CD4-positive, alpha-beta T cell (primary cell): ENCODE results near the gene ZAP70. TPM values are rescaled to one million over a fixed set of nuclear protein-coding genes. Genes with fewer than 3 reads are reported as not detected.

Experiments used
- ATAC-seq: fragments of 200-7000 bp; cut with Tn5 transposase; one replicate; pipeline ENCODE4 v1.10.0; 2022; ENCODE audit warnings: mild to moderate bottlenecking; ENCODE audit not compliant: poor library complexity
- CTCF ChIA-PET: fragments of 350-600 bp; sonication (Branson Sonifier 250); formaldehyde crosslinking; loops from one replicate; lab custom pipeline; 2021; ENCODE audit warnings: antibody characterized with exemption, inconsistent platforms; lab: Charles Lee
- POLR2A ChIA-PET: fragments of 350-600 bp; sonication (Branson Sonifier 250); formaldehyde crosslinking; loops from one replicate; lab custom pipeline; 2021; ENCODE audit warnings: antibody characterized with exemption, inconsistent platforms; lab: Charles Lee
- DNase-seq, 14 experiments: peaks; one replicate each; pipeline ENCODE4 v3.0.0-alpha.2; 2013 to 2020; ENCODE audit warnings: mixed read lengths in 2 of 14
- H3K27ac ChIP-seq, 2 donors: one replicate each; pipeline versions ENCODE4 v1.5.1 to v1.7.0; 2013; ENCODE audit warnings: low read length in 2 of 2, low read depth in 1 of 2, mild to moderate bottlenecking in 1 of 2
- H3K27me3 ChIP-seq, 2 experiments: 1 replicate in 1 of 2; 2 replicates in 1 of 2; pipeline versions ENCODE4 v1.6.1 to v1.7.0; 2013; ENCODE audit warnings: low read length in 2 of 2, control low read depth in 1 of 2, mild to moderate bottlenecking in 1 of 2, moderate library complexity in 1 of 2; ENCODE audit not compliant: insufficient read depth in 2 of 2, control insufficient read depth in 1 of 2
- H3K36me3 ChIP-seq: one replicate; pipeline ENCODE4 v1.6.1; 2013; ENCODE audit warnings: low read length, control low read depth; ENCODE audit not compliant: insufficient read depth
- H3K4me1 ChIP-seq: one replicate; pipeline ENCODE4 v1.6.1; 2013; ENCODE audit warnings: low read length, control low read depth; ENCODE audit not compliant: insufficient read depth
- H3K4me3 ChIP-seq: one replicate; pipeline ENCODE4 v1.5.1; 2013; ENCODE audit warnings: mild to moderate bottlenecking, low read length, moderate library complexity
- H3K9me3 ChIP-seq, 2 experiments: 1 replicate in 1 of 2; 2 replicates in 1 of 2; pipeline versions ENCODE4 v1.6.1 to v1.7.0; 2013; ENCODE audit warnings: low read length in 2 of 2, mild to moderate bottlenecking in 2 of 2, control low read depth in 1 of 2, moderate library complexity in 1 of 2; ENCODE audit not compliant: control insufficient read depth in 1 of 2, insufficient read depth in 1 of 2
- H3K27ac Mint-ChIP-seq: one replicate; pipeline ENCODE4 v1.8.0; 2020; ENCODE audit warnings: mixed read lengths
- H3K27me3 Mint-ChIP-seq: one replicate; pipeline ENCODE4 v1.8.0; 2021; ENCODE audit warnings: mixed read lengths
- H3K36me3 Mint-ChIP-seq: one replicate; pipeline ENCODE4 v1.8.0; 2021; ENCODE audit warnings: low read depth, mixed read lengths
- H3K4me1 Mint-ChIP-seq: one replicate; pipeline ENCODE4 v1.8.0; 2021; ENCODE audit warnings: low read depth, mixed read lengths
- H3K4me3 Mint-ChIP-seq: one replicate; pipeline ENCODE4 v1.8.0; 2020; ENCODE audit warnings: mild to moderate bottlenecking, mixed read lengths
- H3K9me3 Mint-ChIP-seq: one replicate; pipeline ENCODE4 v1.8.0; 2020; ENCODE audit warnings: mixed read lengths
- intact Hi-C, 2 experiments: fragments of 100-400 bp; cut with DNase I in 1 of 2; cut with micrococcal nuclease in 1 of 2; formaldehyde crosslinking; loops; one replicate each; pipeline versions ENCODE4 v1.15.1 to v1.9.0; 2023 to 2025; cut with DNase I, micrococcal nuclease
- total RNA-seq, 174 experiments: library from RNA in 2 of 174; stranded (reverse) in 2 of 174; gene quantifications; one replicate each; pipeline ENCODE4 v1.2.3 and lab custom pipeline; 2021 to 2026
- TF ChIP-seq, protein P1 (sequence below): fragments of 200-600 bp; IDR thresholded peaks from one replicate; pipeline ENCODE4 v1.8.0; 2022; ENCODE audit warnings: antibody characterized with exemption, mild to moderate bottlenecking

The ZAP70 gene
- total RNA-seq, 2 experiments from 2014 or later = 440 to 470 TPM

GRCh38 chr2:97758131-97758705 is 44.8 kb downstream of the ZAP70 start:
- peaks cover 27% of the 10 kb centered on the region for H3K4me1 Mint-ChIP-seq
- H3K27ac Mint-ChIP-seq = no peak overlapping the region
- peaks cover 74% of the 10 kb centered on the region for H3K36me3 Mint-ChIP-seq
- CTCF ChIA-PET = interaction anchor here (1.3 kb wide), 1 partner anchor 9 kb away, joined by 4 read pairs; no protein-coding TSS in a partner anchor
- no peak overlapping the region for H3K27ac ChIP-seq
- no peaks in the 10 kb centered on the region for H3K9me3 ChIP-seq
- H3K4me3 Mint-ChIP-seq = no peak overlapping the region
- H3K4me1 ChIP-seq = peaks cover 49% of the 10 kb centered on the region
- peaks cover 64% of the 10 kb centered on the region for H3K36me3 ChIP-seq
- H3K4me3 ChIP-seq = no peak overlapping the region
- POLR2A ChIA-PET = interaction anchor here (1.2 kb wide), 1 partner anchor 17 kb away, joined by 3 read pairs; no protein-coding TSS in a partner anchor
- DNase-seq (no peak), ATAC-seq (no peak)
- H3K9me3 Mint-ChIP-seq = no peaks in the 10 kb centered on the region
- no peaks in the 10 kb centered on the region for H3K27me3 Mint-ChIP-seq
- no peaks in the 10 kb centered on the region for H3K27me3 ChIP-seq
- TF ChIP-seq, protein P1, sequence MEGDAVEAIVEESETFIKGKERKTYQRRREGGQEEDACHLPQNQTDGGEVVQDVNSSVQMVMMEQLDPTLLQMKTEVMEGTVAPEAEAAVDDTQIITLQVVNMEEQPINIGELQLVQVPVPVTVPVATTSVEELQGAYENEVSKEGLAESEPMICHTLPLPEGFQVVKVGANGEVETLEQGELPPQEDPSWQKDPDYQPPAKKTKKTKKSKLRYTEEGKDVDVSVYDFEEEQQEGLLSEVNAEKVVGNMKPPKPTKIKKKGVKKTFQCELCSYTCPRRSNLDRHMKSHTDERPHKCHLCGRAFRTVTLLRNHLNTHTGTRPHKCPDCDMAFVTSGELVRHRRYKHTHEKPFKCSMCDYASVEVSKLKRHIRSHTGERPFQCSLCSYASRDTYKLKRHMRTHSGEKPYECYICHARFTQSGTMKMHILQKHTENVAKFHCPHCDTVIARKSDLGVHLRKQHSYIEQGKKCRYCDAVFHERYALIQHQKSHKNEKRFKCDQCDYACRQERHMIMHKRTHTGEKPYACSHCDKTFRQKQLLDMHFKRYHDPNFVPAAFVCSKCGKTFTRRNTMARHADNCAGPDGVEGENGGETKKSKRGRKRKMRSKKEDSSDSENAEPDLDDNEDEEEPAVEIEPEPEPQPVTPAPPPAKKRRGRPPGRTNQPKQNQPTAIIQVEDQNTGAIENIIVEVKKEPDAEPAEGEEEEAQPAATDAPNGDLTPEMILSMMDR = no peak
- intact Hi-C loops = no loop called here

- Mint-ChIP-seq H3K9me3 (no peaks in the 10 kb centered on the region), H3K27me3 (no peaks in the 10 kb centered on the region), H3K36me3 (peaks cover 88% of the 10 kb centered on the region), H3K4me3 (peak overlapping the region; percentile 34), H3K27ac (peak overlapping the region; percentile 83), H3K4me1 (peaks cover 27% of the 10 kb centered on the region)
- POLR2A ChIA-PET = interaction anchor here (1.2 to 1.4 kb wide), 3 partner anchors 19 to 46 kb away, joined by 3 to 7 read pairs (median 5); partner anchors contain the start of gene ZAP70
- ATAC-seq (peak; percentile 39), DNase-seq (peak in 1 of 14 experiments; percentile 26)
- peaks cover 49% of the 10 kb centered on the region for H3K4me1 ChIP-seq
- H3K36me3 ChIP-seq = peaks cover 78% of the 10 kb centered on the region
- no peak overlapping the region for H3K27ac ChIP-seq
- no peak overlapping the region for H3K4me3 ChIP-seq
- TF ChIP-seq, protein P1 = no peak
- CTCF ChIA-PET = no interaction called here
- intact Hi-C loops = no loop called here
- no peaks in the 10 kb centered on the region for H3K27me3 ChIP-seq
- H3K9me3 ChIP-seq = no peaks in the 10 kb centered on the region
These were observed 46.5 kb downstream of the ZAP70 start for GRCh38 chr2:97759727-97760407.

- H3K36me3 ChIP-seq = peaks cover 80% of the 10 kb centered on the region
- H3K4me1 ChIP-seq = peaks cover 49% of the 10 kb centered on the region
- Mint-ChIP-seq H3K4me3 (peak overlapping the region; percentile 69), H3K4me1 (peaks cover 27% of the 10 kb centered on the region), H3K27ac (peak overlapping the region; percentile 83), H3K9me3 (no peaks in the 10 kb centered on the region), H3K36me3 (peaks cover 94% of the 10 kb centered on the region), H3K27me3 (no peaks in the 10 kb centered on the region)
- ChIA-PET POLR2A (no interaction called here), CTCF (no interaction called here)
- TF ChIP-seq, protein P1 = no peak
- DNase-seq (no peak), ATAC-seq (no peak)
- H3K9me3 ChIP-seq = no peaks in the 10 kb centered on the region
- H3K27ac ChIP-seq = peak overlapping the region in 1 of 2 donors; percentile 38
- intact Hi-C loops = no loop called here
- H3K4me3 ChIP-seq = no peak overlapping the region
- H3K27me3 ChIP-seq = no peaks in the 10 kb centered on the region
These were observed 47.2 kb downstream of the ZAP70 start for GRCh38 chr2:97760480-97761049.
